K562 (cell line): ENCODE data around the gene SH3BP5. TPM values are rescaled to one million over a fixed set of nuclear protein-coding genes. Genes with fewer than 3 reads are reported as not detected.

Experiments used
- ARID1B ChIP-seq: fragments of 450-650 bp; IDR thresholded peaks from 2 replicates; pipeline ENCODE4 v1.6.1; 2016; ENCODE audit warnings: antibody characterized with exemption, mild to moderate bottlenecking, inconsistent platforms
- BRF2 ChIP-seq: IDR thresholded peaks from 3 replicates; pipeline ENCODE4 v1.6.1; 2011; ENCODE audit warnings: borderline replicate concordance, mild to moderate bottlenecking; ENCODE audit not compliant: insufficient read length, insufficient read depth
- CAMTA2 ChIP-seq: fragments of 250-450 bp; sonication (Bioruptor Pico); conservative IDR thresholded peaks from 2 replicates; pipeline ENCODE4 v1.5.1; 2022
- ESRRA ChIP-seq: fragments of 450-650 bp; IDR thresholded peaks from 2 replicates; pipeline ENCODE4 v1.6.1; 2014; ENCODE audit warnings: low read depth, mild to moderate bottlenecking, moderate library complexity, borderline replicate concordance
- KLF16 ChIP-seq: IDR thresholded peaks from 2 replicates; pipeline ENCODE4 v1.6.1; 2016; ENCODE audit warnings: antibody characterized with exemption
- KLF6 ChIP-seq: fragments of 250-450 bp; sonication (Bioruptor Pico); IDR thresholded peaks from 2 replicates; pipeline ENCODE4 v1.4.0; 2020; ENCODE audit warnings: mild to moderate bottlenecking, moderate library complexity, borderline replicate concordance
- NBN ChIP-seq: fragments of 450-650 bp; IDR thresholded peaks from 2 replicates; pipeline ENCODE4 v1.6.1; 2016; ENCODE audit warnings: low read depth, mild to moderate bottlenecking
- NUFIP1 ChIP-seq: fragments of 450-650 bp; IDR thresholded peaks from 2 replicates; pipeline ENCODE4 v1.6.1; 2018; ENCODE audit not compliant: partially characterized antibody
- POLR3A ChIP-seq: IDR thresholded peaks from 2 replicates; pipeline ENCODE4 v1.6.1; 2011; ENCODE audit warnings: borderline replicate concordance, mild to moderate bottlenecking, moderate library complexity; ENCODE audit not compliant: insufficient read length, insufficient read depth; ENCODE audit errors: extremely low read depth
- RNF219 ChIP-seq: fragments of 250-450 bp; sonication (Bioruptor Pico); IDR thresholded peaks from 2 replicates; pipeline ENCODE4 v1.5.0; 2022; ENCODE audit warnings: mild to moderate bottlenecking
- RREB1 ChIP-seq: fragments of 250-450 bp; sonication (Bioruptor Pico); IDR thresholded peaks from 2 replicates; pipeline ENCODE4 v1.4.0; 2020
- TBP ChIP-seq: optimal IDR thresholded peaks from 2 replicates; pipeline ENCODE3; 2011; ENCODE audit warnings: low read depth, low read length, improper control_type of control experiment
- TCFL5 ChIP-seq: fragments of 250-450 bp; sonication (Bioruptor Pico); conservative IDR thresholded peaks from 2 replicates; pipeline ENCODE4 v1.6.1; 2021; ENCODE audit warnings: mild to moderate bottlenecking, moderate library complexity, matching md5 sums
- ZNF124 ChIP-seq: sonication (generic); formaldehyde crosslinking; IDR thresholded peaks from 2 replicates; pipeline ENCODE4 v1.8.1; 2022; ENCODE audit warnings: missing genetic modification reagents
- ZNF24 ChIP-seq: fragments of 450-650 bp; IDR thresholded peaks from 2 replicates; pipeline ENCODE4 v1.6.1; 2016
- ZNF408 ChIP-seq: fragments of 250-450 bp; sonication (Bioruptor Pico); IDR thresholded peaks from 2 replicates; pipeline ENCODE4 v1.4.0; 2020; ENCODE audit warnings: low read depth, mild to moderate bottlenecking, moderate library complexity
- ZNF551 ChIP-seq: fragments of 250-450 bp; sonication (Bioruptor Pico); IDR thresholded peaks from 2 replicates; pipeline ENCODE4 v1.5.0; 2021; ENCODE audit warnings: mild to moderate bottlenecking, moderate library complexity
- polyA plus RNA-seq, 8 experiments: library from polyadenylated mRNA; depleted of rRNA in 4 of 8; stranded (reverse) in 5 of 8; unstranded in 3 of 8; fragments of >200 nt; fragmentation: Nextera tagmentation in 2 of 8; fragmentation: Illumina TruSeq in 1 of 8; extraction: Ambion mirVana in 2 of 8; extraction: Trizol in 1 of 8; gene quantifications; 2 replicates each; pipeline versions ENCODE4 v1.2.1 to v1.2.3, GENCODE V29; 2011 to 2014; ENCODE audit warnings: inconsistent platforms in 1 of 8, missing spikeins in 1 of 8
- total RNA-seq, 7 experiments: library from RNA; depleted of rRNA in 6 of 7; stranded (reverse); fragments of >200 nt in 6 of 7; fragmentation: Illumina TruSeq in 2 of 7; extraction: Trizol in 2 of 7; gene quantifications; 2 replicates each; pipeline versions ENCODE4 v1.2.1 to v1.2.3, GENCODE V29; 2011 to 2021; ENCODE audit warnings: low replicate concordance in 1 of 7
- TF ChIP-seq, protein P1 (sequence below), 2 experiments: fragments of 450-650 bp in 1 of 2; sonication (generic) in 1 of 2; formaldehyde crosslinking in 1 of 2; IDR thresholded peaks in 1 of 2; conservative IDR thresholded peaks in 1 of 2; 2 replicates each; pipeline versions ENCODE4 v1.6.1 to v1.8.1; 2016 to 2023; ENCODE audit warnings: mild to moderate bottlenecking in 2 of 2, moderate library complexity in 2 of 2, inconsistent platforms in 1 of 2, missing genetic modification reagents in 1 of 2

SH3BP5 gene
- total and polyA plus RNA-seq, 9 of the 15 experiments (the other 6 are each of a cell fraction or from before 2014, with no cell fraction given) = 2.9 to 29.0 (median 14.9) TPM

DNA sequence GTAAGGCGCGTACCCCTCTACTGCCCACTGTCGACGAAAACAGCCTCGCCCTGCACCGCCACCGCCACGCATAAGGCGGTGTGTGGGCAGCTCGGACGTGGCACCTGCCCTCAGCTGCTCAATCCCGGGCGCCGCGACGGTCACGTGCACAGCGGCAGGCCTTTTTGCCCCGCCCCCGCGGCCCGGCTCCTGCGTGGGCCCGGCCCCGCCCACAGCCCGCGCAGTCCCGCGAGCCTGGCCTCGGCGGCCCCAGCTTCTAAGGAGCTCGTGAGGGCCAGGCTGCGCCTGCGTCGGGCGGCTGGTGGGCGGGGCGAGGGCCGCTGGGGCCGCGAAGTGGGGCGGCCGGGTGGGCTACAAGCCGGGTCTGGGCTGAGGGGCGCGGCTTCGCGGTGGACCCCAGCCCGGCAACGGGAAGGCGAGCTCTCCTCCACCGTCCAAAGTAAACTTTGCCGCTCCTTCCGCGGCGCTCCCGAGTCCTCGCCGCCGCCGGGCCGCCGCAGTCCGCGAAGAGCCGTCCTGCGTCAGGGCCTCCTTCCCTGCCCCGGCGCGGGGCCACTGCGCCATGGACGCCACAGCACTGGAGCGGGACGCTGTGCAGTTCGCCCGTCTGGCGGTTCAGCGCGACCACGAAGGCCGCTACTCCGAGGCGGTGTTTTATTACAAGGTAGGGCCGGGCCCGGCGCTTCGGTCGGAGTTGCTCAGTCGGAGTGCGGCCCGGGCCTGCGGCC is 126.3 kb downstream of the SH3BP5 start, which contains the start of gene CAPN7 (continued):
- TF ChIP-seq BRF2 (no peak), ARID1B (no peak), ZNF551 (CRISPR knock-in tag) (no peak), KLF6 (CRISPR knock-in tag) (peak; percentile 66; the same call in 1 of the 2 replicates), CAMTA2 (CRISPR knock-in tag) (no peak), POLR3A (no peak), NBN (no peak), TCFL5 (CRISPR knock-in tag) (no peak), KLF16 (no peak), TBP (peak; percentile 53), NUFIP1 (no peak), ZNF124 (no peak), RREB1 (peak; percentile 89), ESRRA (peak; percentile 11; the same call in 1 of the 2 replicates), ZNF24 (no peak), RNF219 (CRISPR knock-in tag) (no peak), ZNF408 (no peak)
- TF ChIP-seq, protein P1, sequence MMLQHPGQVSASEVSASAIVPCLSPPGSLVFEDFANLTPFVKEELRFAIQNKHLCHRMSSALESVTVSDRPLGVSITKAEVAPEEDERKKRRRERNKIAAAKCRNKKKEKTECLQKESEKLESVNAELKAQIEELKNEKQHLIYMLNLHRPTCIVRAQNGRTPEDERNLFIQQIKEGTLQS (IDR thresholded peaks at IDR 0.05) = no peak
- TF ChIP-seq, protein P1 (CRISPR knock-in tag; conservative IDR thresholded peaks at IDR 0.05) = no peak
